Gastroesophageal sphincter (tissue), 3 donors: ENCODE measurements around the gene SLC7A10.

Source experiments
- CTCF ChIP-seq, 4 experiments: fragments of 200-600 bp in 2 of 4; fragments of 450-650 bp in 2 of 4; sonication (generic) in 1 of 4; IDR thresholded peaks; one replicate each; pipeline ENCODE4 v1.5.1; 2017 to 2019; ENCODE audit warnings: antibody characterized with exemption in 4 of 4, mild to moderate bottlenecking in 2 of 4, moderate library complexity in 2 of 4
- EP300 ChIP-seq: sonication (generic); formaldehyde crosslinking; IDR thresholded peaks from one replicate; pipeline ENCODE4 v1.6.1; 2017; ENCODE audit warnings: antibody characterized with exemption, mild to moderate bottlenecking
- POLR2A ChIP-seq, 2 donors: fragments of 450-650 bp; IDR thresholded peaks; one replicate each; pipeline ENCODE4 v1.6.1; 2017; ENCODE audit warnings: antibody characterized with exemption in 2 of 2, mild to moderate bottlenecking in 2 of 2, moderate library complexity in 1 of 2

- TF ChIP-seq CTCF (IDR thresholded peaks at IDR 0.05) (no peak), POLR2A (IDR thresholded peaks at IDR 0.05) (no peak), EP300 (no peak)
Measured at GRCh38 chr19:33202546-33203507, 22.8 kb downstream of the SLC7A10 start.
